PC-3 (cell line): ENCODE results near the gene TLR7.

Experiments
- EZH2 ChIP-seq: fragments of 300-600 bp; sonication (generic); IDR thresholded peaks from one replicate; pipeline ENCODE4 v1.6.1; 2017; ENCODE audit warnings: antibody characterized with exemption, mild to moderate bottlenecking, low read length; ENCODE audit not compliant: unreplicated experiment
- TF ChIP-seq, protein P1 (sequence below): fragments of 300-600 bp; sonication (generic); conservative IDR thresholded peaks from 2 replicates; pipeline ENCODE4 v1.5.1; 2017; ENCODE audit warnings: antibody characterized with exemption, low read depth, mild to moderate bottlenecking, low read length

DNA sequence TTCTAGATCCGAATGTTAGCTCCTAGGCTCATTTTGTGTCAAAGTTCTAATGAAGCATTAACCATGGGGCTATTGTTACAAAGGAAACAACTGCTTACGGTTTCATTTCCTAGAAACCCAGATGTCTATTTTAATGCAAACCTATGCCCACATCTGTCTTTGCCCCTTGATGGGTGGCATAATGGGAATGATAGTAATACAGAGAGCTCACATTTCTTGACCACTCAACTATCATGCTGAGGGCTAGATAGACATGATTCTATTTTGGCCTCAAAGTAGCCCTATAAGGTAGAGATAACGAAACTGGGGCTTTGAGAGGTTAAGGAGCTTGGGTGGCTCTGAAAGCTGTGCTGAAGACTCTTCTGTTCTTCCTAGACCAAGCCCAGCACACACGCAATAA, 1.9 kb downstream of the TLR7 start:
- TF ChIP-seq, protein P1, sequence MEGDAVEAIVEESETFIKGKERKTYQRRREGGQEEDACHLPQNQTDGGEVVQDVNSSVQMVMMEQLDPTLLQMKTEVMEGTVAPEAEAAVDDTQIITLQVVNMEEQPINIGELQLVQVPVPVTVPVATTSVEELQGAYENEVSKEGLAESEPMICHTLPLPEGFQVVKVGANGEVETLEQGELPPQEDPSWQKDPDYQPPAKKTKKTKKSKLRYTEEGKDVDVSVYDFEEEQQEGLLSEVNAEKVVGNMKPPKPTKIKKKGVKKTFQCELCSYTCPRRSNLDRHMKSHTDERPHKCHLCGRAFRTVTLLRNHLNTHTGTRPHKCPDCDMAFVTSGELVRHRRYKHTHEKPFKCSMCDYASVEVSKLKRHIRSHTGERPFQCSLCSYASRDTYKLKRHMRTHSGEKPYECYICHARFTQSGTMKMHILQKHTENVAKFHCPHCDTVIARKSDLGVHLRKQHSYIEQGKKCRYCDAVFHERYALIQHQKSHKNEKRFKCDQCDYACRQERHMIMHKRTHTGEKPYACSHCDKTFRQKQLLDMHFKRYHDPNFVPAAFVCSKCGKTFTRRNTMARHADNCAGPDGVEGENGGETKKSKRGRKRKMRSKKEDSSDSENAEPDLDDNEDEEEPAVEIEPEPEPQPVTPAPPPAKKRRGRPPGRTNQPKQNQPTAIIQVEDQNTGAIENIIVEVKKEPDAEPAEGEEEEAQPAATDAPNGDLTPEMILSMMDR = no peak
- no peak for TF ChIP-seq EZH2
